CD4-positive, alpha-beta memory T cell (primary cell): Measurements from ENCODE around the gene MUC5AC. TPM values are rescaled to one million over a fixed set of nuclear protein-coding genes. Genes with fewer than 3 reads are reported as not detected.
"Not testable (repeated sequence)": the region's sequence is repeated elsewhere in the genome, so short reads cannot be mapped to it uniquely, and the experiment has no call there.

ENCODE experiments used
- CTCF ChIA-PET: fragments of 350-600 bp; sonication (Branson Sonifier 250); formaldehyde crosslinking; loops from one replicate; lab custom pipeline; 2021; ENCODE audit warnings: inconsistent platforms; ENCODE audit not compliant: partially characterized antibody; lab: Charles Lee
- POLR2A ChIA-PET: fragments of 350-600 bp; sonication (Branson Sonifier 250); formaldehyde crosslinking; loops from one replicate; lab custom pipeline; 2021; ENCODE audit not compliant: partially characterized antibody; lab: Charles Lee
- DNase-seq, 5 donors: peaks; one replicate each; pipeline versions ENCODE4 v3.0.0 to v3.0.0-alpha.2; 2020 to 2022; ENCODE audit warnings: mixed read lengths in 1 of 5
- H3K27ac ChIP-seq: one replicate; pipeline ENCODE4 v1.7.0; 2013; ENCODE audit warnings: low read depth, low read length
- H3K27me3 ChIP-seq: 2 replicates; pipeline ENCODE4 v1.7.0; 2013; ENCODE audit warnings: mild to moderate bottlenecking, low read length, moderate library complexity; ENCODE audit not compliant: insufficient read depth
- H3K36me3 ChIP-seq: 2 replicates; pipeline ENCODE4 v1.7.0; 2013; ENCODE audit warnings: mild to moderate bottlenecking, low read length, moderate library complexity; ENCODE audit not compliant: insufficient read depth
- H3K4me1 ChIP-seq: 2 replicates; pipeline ENCODE4 v1.7.0; 2013; ENCODE audit warnings: mild to moderate bottlenecking, low read length, moderate library complexity; ENCODE audit not compliant: insufficient read depth
- H3K4me3 ChIP-seq, 2 donors: one replicate each; pipeline ENCODE4 v1.7.0; 2013; ENCODE audit warnings: low read length in 2 of 2, mild to moderate bottlenecking in 1 of 2
- H3K9me3 ChIP-seq, 2 donors: one replicate each; pipeline ENCODE4 v1.7.0; 2013; ENCODE audit warnings: low read length in 2 of 2, control low read depth in 1 of 2; ENCODE audit not compliant: control insufficient read depth in 1 of 2
- H3K27ac Mint-ChIP-seq, 7 donors: one replicate each; pipeline ENCODE4 v1.8.0; 2020 to 2021; ENCODE audit warnings: mixed read lengths in 7 of 7, mild to moderate bottlenecking in 6 of 7, inconsistent platforms in 3 of 7, moderate library complexity in 3 of 7
- H3K27me3 Mint-ChIP-seq, 2 donors: one replicate each; pipeline ENCODE4 v1.8.0; 2020 to 2021; ENCODE audit warnings: mixed read lengths in 2 of 2
- H3K36me3 Mint-ChIP-seq, 2 donors: one replicate each; pipeline ENCODE4 v1.8.0; 2020 to 2021; ENCODE audit warnings: mixed read lengths in 2 of 2, inconsistent platforms in 1 of 2, mild to moderate bottlenecking in 1 of 2
- H3K4me1 Mint-ChIP-seq, 4 donors: one replicate each; pipeline ENCODE4 v1.8.0; 2020 to 2021; ENCODE audit warnings: mixed read lengths in 4 of 4, mild to moderate bottlenecking in 1 of 4
- H3K4me3 Mint-ChIP-seq, 8 donors: one replicate each; pipeline ENCODE4 v1.8.0; 2020 to 2021; ENCODE audit warnings: mixed read lengths in 8 of 8, mild to moderate bottlenecking in 7 of 8, moderate library complexity in 6 of 8, inconsistent platforms in 3 of 8
- H3K9me3 Mint-ChIP-seq, 8 donors: one replicate each; pipeline ENCODE4 v1.8.0; 2020 to 2021; ENCODE audit warnings: mixed read lengths in 8 of 8, mild to moderate bottlenecking in 5 of 8, inconsistent platforms in 3 of 8, moderate library complexity in 1 of 8
- intact Hi-C: fragments of 100-400 bp; cut with micrococcal nuclease; formaldehyde crosslinking; loops from one replicate; pipeline ENCODE4 v1.15.1; 2023
- polyA plus RNA-seq, 2 donors: library from polyadenylated mRNA; unstranded; fragments of 300-500 nt; fragmentation: Illumina TruSeq; gene quantifications; one replicate each; pipeline ENCODE4 v1.2.3, GENCODE V29; 2021
- total RNA-seq, 2 experiments: library from RNA; stranded (reverse); gene quantifications; one replicate each; pipeline ENCODE4 v1.2.3, GENCODE V29; 2021

Gene MUC5AC
- total and polyA plus RNA-seq, 4 experiments from 2014 or later = not detected

- H3K27ac Mint-ChIP-seq = no peak overlapping the region
- H3K4me3 Mint-ChIP-seq = no peak overlapping the region
- Histone ChIP-seq H3K9me3 (no peaks in the 10 kb centered on the region), H3K36me3 (no peaks in the 10 kb centered on the region), H3K27me3 (no peaks in the 10 kb centered on the region), H3K27ac (no peak overlapping the region), H3K4me1 (no peaks in the 10 kb centered on the region), H3K4me3 (no peak overlapping the region)
- H3K27me3 Mint-ChIP-seq = peaks cover 4% of the 10 kb centered on the region in 2 donors
- CTCF ChIA-PET = no interaction called here
- POLR2A ChIA-PET = no interaction called here
- H3K9me3 Mint-ChIP-seq = no peaks in the 10 kb centered on the region
- DNase-seq = no peak
- H3K36me3 Mint-ChIP-seq = no peaks in the 10 kb centered on the region
- H3K4me1 Mint-ChIP-seq = no peaks in the 10 kb centered on the region
- intact Hi-C loops = no loop called here
These were observed 5.7 kb downstream of the MUC5AC start for GRCh38 chr11:1163321-1163910.

GRCh38 chr11:1163911-1164735 lies 6.4 kb downstream of the MUC5AC start:
- no peaks in the 10 kb centered on the region for H3K4me1 Mint-ChIP-seq
- H3K27ac ChIP-seq = no peak overlapping the region
- no peaks in the 10 kb centered on the region for H3K9me3 ChIP-seq
- no peaks in the 10 kb centered on the region for H3K4me1 ChIP-seq
- intact Hi-C loops = no loop called here
- ChIA-PET CTCF (no interaction called here), POLR2A (no interaction called here)
- DNase-seq = no peak
- H3K36me3 Mint-ChIP-seq = no peaks in the 10 kb centered on the region
- H3K27ac Mint-ChIP-seq = no peak overlapping the region
- no peak overlapping the region for H3K4me3 ChIP-seq
- H3K27me3 ChIP-seq = no peaks in the 10 kb centered on the region
- H3K4me3 Mint-ChIP-seq = no peak overlapping the region
- H3K36me3 ChIP-seq = no peaks in the 10 kb centered on the region
- H3K9me3 Mint-ChIP-seq = no peaks in the 10 kb centered on the region
- H3K27me3 Mint-ChIP-seq = peaks cover 4% of the 10 kb centered on the region in 2 donors

DNA sequence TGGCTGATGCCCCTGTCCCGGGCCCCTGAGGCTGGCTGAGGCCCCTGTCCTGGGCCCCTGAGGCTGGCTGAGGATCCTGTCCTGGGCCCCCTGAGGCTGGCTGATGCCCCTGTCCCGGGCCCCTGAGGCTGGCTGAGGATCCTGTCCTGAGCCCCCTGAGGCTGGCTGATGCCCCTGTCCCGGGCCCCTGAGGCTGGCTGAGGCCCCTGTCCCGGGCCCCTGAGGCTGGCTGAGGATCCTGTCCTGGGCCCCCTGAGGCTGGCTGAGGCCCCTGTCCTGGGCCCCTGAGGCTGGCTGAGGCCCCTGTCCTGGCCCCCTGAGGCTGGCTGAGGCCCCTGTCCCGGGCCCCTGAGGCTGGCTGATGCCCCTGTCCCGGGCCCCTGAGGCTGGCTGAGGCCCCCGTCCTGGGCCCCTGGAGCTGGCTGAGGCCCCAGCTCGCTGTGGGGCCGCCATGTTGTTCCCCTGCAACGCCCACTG lies 7.1 kb downstream of the MUC5AC start:
- H3K36me3 Mint-ChIP-seq, H3K27me3 ChIP-seq, H3K9me3 Mint-ChIP-seq, POLR2A ChIA-PET, H3K27ac Mint-ChIP-seq, intact Hi-C loops, CTCF ChIA-PET, H3K4me3 ChIP-seq, H3K4me3 Mint-ChIP-seq, H3K36me3 ChIP-seq, H3K27ac ChIP-seq, H3K27me3 Mint-ChIP-seq, H3K4me1 ChIP-seq, DNase-seq, H3K9me3 ChIP-seq, H3K4me1 Mint-ChIP-seq: not testable (repeated sequence)

DNA sequence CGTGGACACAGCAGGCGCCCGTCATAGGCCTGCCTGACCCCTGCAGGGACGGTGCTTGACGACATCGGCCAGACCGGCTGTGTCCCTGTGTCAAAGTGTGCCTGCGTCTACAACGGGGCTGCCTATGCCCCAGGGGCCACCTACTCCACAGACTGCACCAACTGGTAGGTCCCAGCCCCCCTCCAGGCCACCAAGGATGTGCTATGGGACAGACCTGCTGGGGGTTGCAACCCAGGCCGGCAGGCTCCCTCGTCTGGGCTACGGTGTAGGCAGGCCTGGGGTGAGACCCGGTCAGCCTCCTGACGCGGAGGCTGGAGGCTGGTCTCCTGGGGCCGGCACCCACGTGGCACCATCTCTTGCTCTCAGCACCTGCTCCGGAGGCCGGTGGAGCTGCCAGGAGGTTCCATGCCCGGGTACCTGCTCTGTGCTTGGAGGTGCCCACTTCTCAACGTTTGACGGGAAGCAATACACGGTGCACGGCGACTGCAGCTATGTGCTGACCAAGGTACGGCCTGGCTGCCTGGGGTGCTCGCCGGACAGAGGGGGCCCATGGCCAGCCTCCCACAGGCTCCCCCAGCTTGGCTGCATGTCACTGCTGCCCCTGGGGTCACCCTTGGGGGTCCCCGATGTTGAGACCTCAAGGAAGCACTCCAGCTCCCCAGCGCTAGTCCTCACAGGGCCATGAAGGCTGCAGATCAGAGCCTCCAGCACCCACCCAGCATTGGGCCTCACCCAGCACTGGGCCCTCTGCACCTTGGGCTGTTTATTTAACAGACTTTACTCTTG lies 7.7 kb downstream of the MUC5AC start:
- Histone ChIP-seq H3K27me3 (no peaks in the 10 kb centered on the region), H3K9me3 (no peaks in the 10 kb centered on the region), H3K4me3 (no peak overlapping the region), H3K27ac (no peak overlapping the region), H3K4me1 (no peaks in the 10 kb centered on the region), H3K36me3 (no peaks in the 10 kb centered on the region)
- POLR2A ChIA-PET = no interaction called here
- intact Hi-C loops = no loop called here
- no peak for DNase-seq
- peaks cover 4% of the 10 kb centered on the region in 2 donors for H3K27me3 Mint-ChIP-seq
- H3K4me1 Mint-ChIP-seq = no peaks in the 10 kb centered on the region
- H3K27ac Mint-ChIP-seq = no peak overlapping the region
- no peaks in the 10 kb centered on the region for H3K9me3 Mint-ChIP-seq
- no peak overlapping the region for H3K4me3 Mint-ChIP-seq
- no peaks in the 10 kb centered on the region for H3K36me3 Mint-ChIP-seq
- CTCF ChIA-PET = no interaction called here

DNA sequence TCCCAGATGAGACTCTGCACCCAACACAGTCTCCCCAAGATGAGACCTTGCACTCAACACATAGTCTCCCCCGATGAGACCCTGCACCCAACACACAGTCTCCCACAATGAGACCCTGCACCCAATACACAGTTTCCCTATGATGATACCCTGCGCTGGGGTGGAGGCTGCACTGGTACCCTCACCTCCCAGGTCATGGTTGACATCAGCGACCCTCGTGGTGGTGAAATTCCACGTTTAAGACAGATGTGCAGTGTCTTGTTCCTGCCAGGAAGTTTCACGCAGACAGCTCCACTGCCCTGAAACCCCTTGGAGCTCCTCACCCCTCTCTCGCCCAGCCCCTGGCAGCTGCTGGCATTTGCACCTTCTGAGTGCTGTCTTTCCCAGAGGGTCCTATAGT lies 9.5 kb downstream of the MUC5AC start:
- Mint-ChIP-seq H3K4me1 (no peaks in the 10 kb centered on the region), H3K36me3 (no peaks in the 10 kb centered on the region), H3K27me3 (peaks cover 4% of the 10 kb centered on the region in 2 donors), H3K9me3 (no peaks in the 10 kb centered on the region), H3K27ac (peak overlapping the region in 1 of 7 donors; percentile 60), H3K4me3 (no peak overlapping the region)
- H3K27me3 ChIP-seq = no peaks in the 10 kb centered on the region
- H3K36me3 ChIP-seq = no peaks in the 10 kb centered on the region
- ChIA-PET POLR2A (no interaction called here), CTCF (no interaction called here)
- no peaks in the 10 kb centered on the region for H3K9me3 ChIP-seq
- H3K27ac ChIP-seq = no peak overlapping the region
- intact Hi-C loops = no loop called here
- no peak overlapping the region for H3K4me3 ChIP-seq
- H3K4me1 ChIP-seq = no peaks in the 10 kb centered on the region
- DNase-seq = no peak

DNA sequence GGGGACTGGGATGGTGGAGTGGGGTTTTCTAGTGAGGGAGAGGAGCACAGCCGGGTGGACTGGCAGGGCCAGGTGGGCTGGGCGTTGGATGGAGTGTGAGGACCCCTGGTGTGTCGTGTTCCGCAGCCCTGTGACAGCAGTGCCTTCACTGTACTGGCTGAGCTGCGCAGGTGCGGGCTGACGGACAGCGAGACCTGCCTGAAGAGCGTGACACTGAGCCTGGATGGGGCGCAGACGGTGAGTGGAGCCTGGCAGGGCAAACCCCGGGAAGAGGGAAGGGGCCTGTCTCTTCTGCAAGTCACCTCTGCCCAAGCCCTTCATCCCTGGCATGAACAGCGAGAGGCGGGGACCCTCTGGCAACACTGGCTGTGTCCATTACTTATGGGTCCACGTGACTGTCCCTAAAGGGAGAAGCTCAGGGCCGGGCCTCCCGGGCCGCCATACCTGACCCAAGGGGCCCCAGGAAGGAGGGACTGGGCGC lies 10.0 kb downstream of the MUC5AC start:
- Mint-ChIP-seq H3K27ac (peak overlapping the region in 1 of 7 donors; percentile 60), H3K27me3 (peaks cover 4% of the 10 kb centered on the region in 2 donors), H3K9me3 (no peaks in the 10 kb centered on the region), H3K4me1 (no peaks in the 10 kb centered on the region), H3K4me3 (no peak overlapping the region), H3K36me3 (no peaks in the 10 kb centered on the region)
- DNase-seq = no peak
- Histone ChIP-seq H3K27ac (no peak overlapping the region), H3K9me3 (no peaks in the 10 kb centered on the region), H3K4me1 (no peaks in the 10 kb centered on the region), H3K4me3 (no peak overlapping the region), H3K36me3 (no peaks in the 10 kb centered on the region), H3K27me3 (no peaks in the 10 kb centered on the region)
- ChIA-PET POLR2A (no interaction called here), CTCF (no interaction called here)
- intact Hi-C loops = no loop called here

DNA sequence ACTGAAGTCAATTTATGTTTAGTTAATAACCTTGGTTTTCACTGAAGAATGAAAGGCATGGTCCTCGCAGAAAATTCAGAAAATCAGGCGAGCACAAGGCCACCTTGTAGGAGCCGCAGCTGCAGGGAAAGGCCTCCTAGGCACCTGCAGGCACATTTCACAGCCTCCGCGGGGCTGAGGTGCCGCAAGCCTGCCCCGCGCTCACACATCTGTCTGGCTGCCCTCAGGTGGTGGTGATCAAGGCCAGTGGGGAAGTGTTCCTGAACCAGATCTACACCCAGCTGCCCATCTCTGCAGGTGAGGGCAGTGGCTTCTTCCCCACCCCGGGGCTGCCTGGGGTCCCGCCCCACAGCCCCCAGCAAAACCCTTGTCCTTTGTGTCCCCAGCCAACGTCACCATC lies 10.5 kb downstream of the MUC5AC start:
- intact Hi-C loops = no loop called here
- no peaks in the 10 kb centered on the region for H3K9me3 ChIP-seq
- H3K4me1 Mint-ChIP-seq = no peaks in the 10 kb centered on the region
- H3K27ac ChIP-seq = no peak overlapping the region
- no peaks in the 10 kb centered on the region for H3K36me3 ChIP-seq
- H3K27ac Mint-ChIP-seq = no peak overlapping the region
- H3K36me3 Mint-ChIP-seq = no peaks in the 10 kb centered on the region
- H3K4me1 ChIP-seq = no peaks in the 10 kb centered on the region
- no peak overlapping the region for H3K4me3 ChIP-seq
- H3K27me3 ChIP-seq = no peaks in the 10 kb centered on the region
- H3K9me3 Mint-ChIP-seq = no peaks in the 10 kb centered on the region
- no peak overlapping the region for H3K4me3 Mint-ChIP-seq
- DNase-seq = no peak
- ChIA-PET CTCF (no interaction called here), POLR2A (no interaction called here)
- no peaks in the 10 kb centered on the region for H3K27me3 Mint-ChIP-seq
